Activated T-helper 1 cell treated with anti-CD3 and anti-CD28 coated beads, Interleukin-12 subunit alpha, Interleukin-12 subunit beta, Interleukin-2, Interleukin-4 antibody, amounts not matched to agents 30 ng/mL and 10 ng/mL and 1 ng/mL, durations not matched to agents 14 hours and 24 hours and 36 hours (primary cell): ENCODE data around the gene PLD3. TPM values are rescaled to one million over a fixed set of nuclear protein-coding genes. Genes with fewer than 3 reads are reported as not detected.

Experiments
- DNase-seq: peaks from one replicate; pipeline ENCODE4 v3.0.0; 2021; ENCODE audit warnings: low spot score
- H3K27ac Mint-ChIP-seq: one replicate; pipeline ENCODE4 v1.8.0; 2021; ENCODE audit warnings: mild to moderate bottlenecking, mixed read lengths
- H3K27me3 Mint-ChIP-seq: one replicate; pipeline ENCODE4 v1.8.0; 2022; ENCODE audit warnings: mild to moderate bottlenecking, moderate library complexity, mixed read lengths; ENCODE audit not compliant: insufficient read depth
- H3K36me3 Mint-ChIP-seq: one replicate; pipeline ENCODE4 v1.8.0; 2021; ENCODE audit warnings: low read depth, mixed read lengths
- H3K4me1 Mint-ChIP-seq: one replicate; pipeline ENCODE4 v1.8.0; 2021; ENCODE audit warnings: low read depth, mixed read lengths
- H3K4me3 Mint-ChIP-seq: one replicate; pipeline ENCODE4 v1.8.0; 2021; ENCODE audit warnings: mild to moderate bottlenecking, moderate library complexity, mixed read lengths
- H3K9me3 Mint-ChIP-seq: one replicate; pipeline ENCODE4 v1.8.0; 2021; ENCODE audit warnings: mixed read lengths
- intact Hi-C: fragments of 100-400 bp; cut with micrococcal nuclease; formaldehyde crosslinking; loops from one replicate; pipeline ENCODE4 v1.15.1; 2024
- total RNA-seq: library from RNA; stranded (reverse); gene quantifications from 2 replicates; pipeline ENCODE4 v1.2.3, GENCODE V29; 2022

Gene PLD3
- total RNA-seq, 1 donor from 2014 or later = 45.3 TPM

- H3K4me1 Mint-ChIP-seq = peaks cover 11% of the 10 kb centered on the region
- DNase-seq = no peak
- no peaks in the 10 kb centered on the region for H3K27me3 Mint-ChIP-seq
- intact Hi-C loops = no loop called here
- H3K9me3 Mint-ChIP-seq = no peaks in the 10 kb centered on the region
- H3K27ac Mint-ChIP-seq = no peak overlapping the region
- no peak overlapping the region for H3K4me3 Mint-ChIP-seq
- peaks cover 7% of the 10 kb centered on the region for H3K36me3 Mint-ChIP-seq
Measured at GRCh38 chr19:40371802-40372122, 23.3 kb downstream of the PLD3 start.

GRCh38 chr19:40374084-40374483 is 25.6 kb downstream of the PLD3 start:
- no peak overlapping the region for H3K4me3 Mint-ChIP-seq
- H3K27ac Mint-ChIP-seq = no peak overlapping the region
- peaks cover 11% of the 10 kb centered on the region for H3K4me1 Mint-ChIP-seq
- DNase-seq = no peak
- H3K9me3 Mint-ChIP-seq = no peaks in the 10 kb centered on the region
- no peaks in the 10 kb centered on the region for H3K27me3 Mint-ChIP-seq
- intact Hi-C loops = no loop called here
- peaks cover 5% of the 10 kb centered on the region for H3K36me3 Mint-ChIP-seq

GRCh38 chr19:40376286-40376862 is 27.9 kb downstream of the PLD3 start:
- intact Hi-C loops = no loop called here
- DNase-seq = no peak
- Mint-ChIP-seq H3K4me1 (peaks cover 11% of the 10 kb centered on the region), H3K4me3 (no peak overlapping the region), H3K36me3 (peaks cover 3% of the 10 kb centered on the region), H3K9me3 (no peaks in the 10 kb centered on the region), H3K27ac (no peak overlapping the region), H3K27me3 (no peaks in the 10 kb centered on the region)

GRCh38 chr19:40377876-40378385 is 29.4 kb downstream of the PLD3 start:
- intact Hi-C loops = no loop called here
- no peak overlapping the region for H3K4me3 Mint-ChIP-seq
- H3K27ac Mint-ChIP-seq = no peak overlapping the region
- H3K4me1 Mint-ChIP-seq = peaks cover 11% of the 10 kb centered on the region
- H3K36me3 Mint-ChIP-seq = peaks cover 3% of the 10 kb centered on the region
- no peaks in the 10 kb centered on the region for H3K27me3 Mint-ChIP-seq
- H3K9me3 Mint-ChIP-seq = no peaks in the 10 kb centered on the region
- no peak for DNase-seq

- Mint-ChIP-seq H3K9me3 (no peaks in the 10 kb centered on the region), H3K36me3 (peaks cover 3% of the 10 kb centered on the region), H3K4me1 (peaks cover 11% of the 10 kb centered on the region), H3K4me3 (no peak overlapping the region), H3K27ac (no peak overlapping the region), H3K27me3 (no peaks in the 10 kb centered on the region)
- no peak for DNase-seq
- intact Hi-C loops = no loop called here
Measured at GRCh38 chr19:40378509-40378908, 30.0 kb downstream of the PLD3 start.

GRCh38 chr19:40379446-40380198 is 31.1 kb downstream of the PLD3 start:
- Mint-ChIP-seq H3K9me3 (no peaks in the 10 kb centered on the region), H3K27me3 (no peaks in the 10 kb centered on the region), H3K4me1 (peaks cover 7% of the 10 kb centered on the region), H3K36me3 (peaks cover 1% of the 10 kb centered on the region), H3K4me3 (no peak overlapping the region), H3K27ac (no peak overlapping the region)
- DNase-seq = no peak
- intact Hi-C loops = no loop called here

- no peaks in the 10 kb centered on the region for H3K9me3 Mint-ChIP-seq
- no peak for DNase-seq
- intact Hi-C loops = no loop called here
- no peak overlapping the region for H3K27ac Mint-ChIP-seq
- no peaks in the 10 kb centered on the region for H3K36me3 Mint-ChIP-seq
- H3K27me3 Mint-ChIP-seq = peaks cover 3% of the 10 kb centered on the region
- no peaks in the 10 kb centered on the region for H3K4me1 Mint-ChIP-seq
- H3K4me3 Mint-ChIP-seq = no peak overlapping the region
Measured at GRCh38 chr19:40380199-40381037, 31.9 kb downstream of the PLD3 start.

- no peaks in the 10 kb centered on the region for H3K4me1 Mint-ChIP-seq
- H3K4me3 Mint-ChIP-seq = no peak overlapping the region
- intact Hi-C loops = no loop called here
- no peak for DNase-seq
- H3K27me3 Mint-ChIP-seq = peaks cover 3% of the 10 kb centered on the region
- no peak overlapping the region for H3K27ac Mint-ChIP-seq
- H3K36me3 Mint-ChIP-seq = no peaks in the 10 kb centered on the region
- no peaks in the 10 kb centered on the region for H3K9me3 Mint-ChIP-seq
Measured at GRCh38 chr19:40381321-40381720, 32.8 kb downstream of the PLD3 start.

GRCh38 chr19:40383668-40384248 is 35.3 kb downstream of the PLD3 start:
- intact Hi-C loops = no loop called here
- no peak overlapping the region for H3K4me3 Mint-ChIP-seq
- peaks cover 4% of the 10 kb centered on the region for H3K27me3 Mint-ChIP-seq

GRCh38 chr19:40387155-40387554 is 38.7 kb downstream of the PLD3 start:
- H3K27ac Mint-ChIP-seq = no peak overlapping the region

More at GRCh38 chr19:40383668-40384248, 35.3 kb downstream of the PLD3 start:
- Mint-ChIP-seq H3K27ac (no peak overlapping the region), H3K4me1 (no peaks in the 10 kb centered on the region), H3K9me3 (no peaks in the 10 kb centered on the region), H3K36me3 (no peaks in the 10 kb centered on the region)
- DNase-seq = no peak

GRCh38 chr19:40388481-40388880 is 40.0 kb downstream of the PLD3 start:
- Mint-ChIP-seq H3K27ac (no peak overlapping the region), H3K9me3 (no peaks in the 10 kb centered on the region), H3K4me3 (no peak overlapping the region), H3K36me3 (no peaks in the 10 kb centered on the region), H3K4me1 (no peaks in the 10 kb centered on the region), H3K27me3 (peaks cover 4% of the 10 kb centered on the region)
- intact Hi-C loops = no loop called here
- DNase-seq = no peak

More at GRCh38 chr19:40387155-40387554, 38.7 kb downstream of the PLD3 start:
- Mint-ChIP-seq H3K4me1 (no peaks in the 10 kb centered on the region), H3K9me3 (no peaks in the 10 kb centered on the region), H3K4me3 (no peak overlapping the region), H3K27me3 (peaks cover 4% of the 10 kb centered on the region), H3K36me3 (no peaks in the 10 kb centered on the region)
- intact Hi-C loops = no loop called here
- no peak for DNase-seq

- peaks cover 4% of the 10 kb centered on the region for H3K27me3 Mint-ChIP-seq
- no peaks in the 10 kb centered on the region for H3K4me1 Mint-ChIP-seq
- H3K9me3 Mint-ChIP-seq = no peaks in the 10 kb centered on the region
- H3K4me3 Mint-ChIP-seq = no peak overlapping the region
- H3K36me3 Mint-ChIP-seq = no peaks in the 10 kb centered on the region
- no peak for DNase-seq
- no peak overlapping the region for H3K27ac Mint-ChIP-seq
- intact Hi-C loops = no loop called here
Measured at GRCh38 chr19:40389404-40390083, 41.0 kb downstream of the PLD3 start.
